Endothelial cell of umbilical vein (primary cell): ENCODE data around the gene MIEN1. TPM values are rescaled to one million over a fixed set of nuclear protein-coding genes. Genes with fewer than 3 reads are reported as not detected.

Experiments
- BruUV-seq: library from RNA; stranded (reverse); fragments of 400-500 nt; replicated peaks from 2 replicates; lab custom pipeline; 2021; lab: Mats Ljungman, UMichigan
- CTCF ChIA-PET: fragments of 300-600, 350-600 bp; sonication (Branson Sonifier 250); formaldehyde crosslinking; loops from one replicate; lab custom pipeline; 2021; ENCODE audit warnings: antibody characterized with exemption, inconsistent platforms; lab: Charles Lee
- POLR2A ChIA-PET: fragments of 300-600, 350-600 bp; sonication (Branson Sonifier 250); formaldehyde crosslinking; loops from one replicate; lab custom pipeline; 2021; ENCODE audit warnings: antibody characterized with exemption, inconsistent platforms; lab: Charles Lee
- DNase-seq: peaks from one replicate; pipeline ENCODE4 v3.0.0-alpha.2; 2011; ENCODE audit warnings: low read depth, low spot score
- FAIRE-seq: peaks from 2 replicates; lab custom pipeline; 2011; peaks lifted over from hg19 to GRCh38; lab: Jason Lieb, UNC
- H2AFZ ChIP-seq: 2 replicates; pipeline ENCODE4 v1.6.0; 2012; ENCODE audit warnings: low read depth, low read length, control low read depth, inconsistent platforms
- H3K27ac ChIP-seq: 2 replicates; pipeline ENCODE4 v1.5.1; 2011; ENCODE audit warnings: low read depth, mild to moderate bottlenecking, control low read depth, low read length, moderate library complexity; ENCODE audit not compliant: insufficient read depth
- H3K27me3 ChIP-seq, 2 experiments: 2 replicates each; pipeline versions ENCODE4 v1.6.0 to v1.6.1; 2011; ENCODE audit warnings: low read length in 2 of 2, mixed read lengths in 1 of 2; ENCODE audit not compliant: control insufficient read depth in 2 of 2, insufficient read depth in 2 of 2
- H3K36me3 ChIP-seq, 2 experiments: 2 replicates in 1 of 2; 3 replicates in 1 of 2; pipeline ENCODE4 v1.5.1; 2011; ENCODE audit warnings: low read length in 2 of 2, mild to moderate bottlenecking in 1 of 2, moderate library complexity in 1 of 2; ENCODE audit not compliant: control insufficient read depth in 2 of 2, insufficient read depth in 2 of 2; ENCODE audit errors: extremely low read depth in 1 of 2
- H3K4me1 ChIP-seq: 3 replicates; pipeline ENCODE4 v1.5.1; 2011; ENCODE audit warnings: mild to moderate bottlenecking, low read length; ENCODE audit not compliant: control insufficient read depth, insufficient read depth; ENCODE audit errors: extremely low read depth
- H3K4me2 ChIP-seq: 2 replicates; pipeline ENCODE4 v1.6.1; 2011; ENCODE audit warnings: low read length, control low read depth, mixed read lengths; ENCODE audit not compliant: insufficient read depth
- H3K4me3 ChIP-seq, 3 experiments: fragments of 200-600 bp in 1 of 3; sonication (generic), shearing (Covaris generic) in 1 of 3; replicated peaks in 1 of 3; 2 replicates each; pipeline ENCODE4 v1.5.1; 2011 to 2016; ENCODE audit warnings: control low read depth in 3 of 3, low read length in 3 of 3, mild to moderate bottlenecking in 2 of 3, inconsistent platforms in 1 of 3, low read depth in 1 of 3, moderate library complexity in 1 of 3; ENCODE audit not compliant: insufficient read depth in 1 of 3
- H3K79me2 ChIP-seq: 2 replicates; pipeline ENCODE4 v1.6.0; 2012; ENCODE audit warnings: low read length, inconsistent platforms; ENCODE audit not compliant: control insufficient read depth, insufficient read depth
- H3K9ac ChIP-seq: replicated peaks from 2 replicates; pipeline ENCODE3; 2011; ENCODE audit warnings: low read length, control low read depth; ENCODE audit not compliant: insufficient read depth; ENCODE audit errors: extremely low read depth
- H3K9me1 ChIP-seq: replicated peaks from 3 replicates; pipeline ENCODE4 v1.6.0; 2011; ENCODE audit warnings: mild to moderate bottlenecking, low read length; ENCODE audit not compliant: control insufficient read depth, insufficient read depth; ENCODE audit errors: extremely low read depth
- H3K9me3 ChIP-seq: replicated peaks from 2 replicates; pipeline ENCODE4 v1.5.1; 2012; ENCODE audit warnings: low read length, inconsistent platforms; ENCODE audit not compliant: control insufficient read depth, insufficient read depth
- H4K20me1 ChIP-seq: replicated peaks from 2 replicates; pipeline ENCODE3; 2011; ENCODE audit warnings: mild to moderate bottlenecking, low read length; ENCODE audit not compliant: control insufficient read depth, insufficient read depth; ENCODE audit errors: extremely low read depth
- EZH2 ChIP-seq: IDR thresholded peaks from 2 replicates; pipeline ENCODE4 v1.6.1; 2012; ENCODE audit warnings: borderline replicate concordance, low read depth, mild to moderate bottlenecking, moderate library complexity, low read length, inconsistent platforms; ENCODE audit not compliant: severe bottlenecking
- FOS ChIP-seq: IDR thresholded peaks from 2 replicates; pipeline ENCODE4 v1.6.1; 2011; ENCODE audit warnings: mild to moderate bottlenecking, low read length, moderate library complexity, borderline replicate concordance; ENCODE audit not compliant: insufficient read depth
- GATA2 ChIP-seq: IDR thresholded peaks from 2 replicates; pipeline ENCODE4 v1.7.0; 2011; ENCODE audit warnings: low read depth, mild to moderate bottlenecking, moderate library complexity, mixed read lengths, low read length; ENCODE audit not compliant: insufficient read length, insufficient read depth
- JUN ChIP-seq: IDR thresholded peaks from 2 replicates; pipeline ENCODE4 v1.6.1; 2011; ENCODE audit warnings: borderline replicate concordance, low read depth; ENCODE audit not compliant: insufficient read length, insufficient read depth
- MAX ChIP-seq: IDR thresholded peaks from 2 replicates; pipeline ENCODE4 v1.6.1; 2011; ENCODE audit not compliant: insufficient read depth, insufficient read length
- MYC ChIP-seq: IDR thresholded peaks from one replicate; pipeline ENCODE4 v1.6.1; 2011; ENCODE audit warnings: mild to moderate bottlenecking, low read depth, low read length
- POLR2A ChIP-seq: IDR thresholded peaks from 2 replicates; pipeline ENCODE4 v1.6.1; 2012; ENCODE audit warnings: low read depth, mild to moderate bottlenecking, control low read depth, low read length
- POLR2AphosphoS5 ChIP-seq: IDR thresholded peaks from 2 replicates; pipeline ENCODE4 v1.6.1; 2012; ENCODE audit warnings: low read depth, mild to moderate bottlenecking, control low read depth, low read length, moderate library complexity; ENCODE audit not compliant: insufficient read depth
- dilution Hi-C: fragments of 300-500 bp; cut with MboI; formaldehyde crosslinking; loops from one replicate; pipeline ENCODE4 v1.15.0; 2019; ENCODE audit warnings: low sequenced_read_pairs; ENCODE audit not compliant: extremely low pct_ligation_motif_present
- intact Hi-C: fragments of 100-400 bp; cut with micrococcal nuclease; formaldehyde crosslinking; loops from one replicate; pipeline ENCODE4 v1.10.0; 2022
- polyA plus RNA-seq, 4 experiments: library from polyadenylated mRNA; depleted of rRNA in 3 of 4; stranded (reverse) in 3 of 4; unstranded in 1 of 4; fragments of >200 nt; gene quantifications; 2 replicates each; pipeline versions ENCODE4 v1.2.1 to v1.2.3, GENCODE V29; 2011 to 2012; ENCODE audit warnings: missing spikeins in 1 of 4
- total RNA-seq: library from RNA; stranded (reverse); gene quantifications from 2 replicates; pipeline ENCODE4 v1.2.3, GENCODE V29; 2021

Gene MIEN1
- total and polyA plus RNA-seq, 2 donors (not counting 3 experiments of a cell fraction or from before 2014, with no cell fraction given) = 42.4 to 74.5 TPM

GRCh38 chr17:39769974-39770587 lies 39.7 kb upstream of the MIEN1 start:
- H3K27me3 ChIP-seq = peaks cover 41 to 44% of the 10 kb centered on the region in 2 experiments
- no peaks in the 10 kb centered on the region for H3K79me2 ChIP-seq
- H4K20me1 ChIP-seq = no peaks in the 10 kb centered on the region
- no peak overlapping the region for H3K27ac ChIP-seq
- TF ChIP-seq FOS = no peak
- no peak for TF ChIP-seq MYC
- no peak for TF ChIP-seq JUN
- no peak for TF ChIP-seq GATA2
- no peak for TF ChIP-seq EZH2
- TF ChIP-seq POLR2AphosphoS5 = no peak
- no peak for TF ChIP-seq MAX
- DNase-seq (no peak), FAIRE-seq (no peak)
- H2AFZ ChIP-seq = no peak overlapping the region
- ChIA-PET POLR2A (no interaction called here), CTCF (no interaction called here)
- no TSS peak for BruUV-seq
- no peak overlapping the region for H3K4me2 ChIP-seq
- dilution Hi-C loops (no loop called here), intact Hi-C loops (no loop called here)
- no peaks in the 10 kb centered on the region for H3K9me1 ChIP-seq
- H3K4me3 ChIP-seq = no peak overlapping the region
- H3K9me3 ChIP-seq = no peaks in the 10 kb centered on the region
- no peak overlapping the region for H3K9ac ChIP-seq
- no peaks in the 10 kb centered on the region for H3K36me3 ChIP-seq
- H3K4me1 ChIP-seq = no peaks in the 10 kb centered on the region

GRCh38 chr17:39767147-39767546 lies 36.8 kb upstream of the MIEN1 start:
- Histone ChIP-seq H2AFZ (no peak overlapping the region), H4K20me1 (no peaks in the 10 kb centered on the region), H3K9me1 (no peaks in the 10 kb centered on the region), H3K79me2 (no peaks in the 10 kb centered on the region), H3K36me3 (no peaks in the 10 kb centered on the region), H3K9me3 (no peaks in the 10 kb centered on the region), H3K4me3 (no peak overlapping the region), H3K9ac (no peak overlapping the region), H3K27me3 (peaks cover 39 to 41% of the 10 kb centered on the region in 2 experiments), H3K4me2 (no peak overlapping the region), H3K27ac (no peak overlapping the region), H3K4me1 (no peaks in the 10 kb centered on the region)
- FAIRE-seq (no peak), DNase-seq (no peak)
- intact Hi-C loops = no loop called here
- TF ChIP-seq GATA2 (no peak), POLR2A (no peak), EZH2 (no peak), JUN (no peak), FOS (no peak), POLR2AphosphoS5 (no peak), MAX (no peak), MYC (no peak)
- ChIA-PET POLR2A (no interaction called here), CTCF (no interaction called here)
- BruUV-seq = no TSS peak
- dilution Hi-C loops = no loop called here
